ENCODE results near the gene NTHL1.

DNA sequence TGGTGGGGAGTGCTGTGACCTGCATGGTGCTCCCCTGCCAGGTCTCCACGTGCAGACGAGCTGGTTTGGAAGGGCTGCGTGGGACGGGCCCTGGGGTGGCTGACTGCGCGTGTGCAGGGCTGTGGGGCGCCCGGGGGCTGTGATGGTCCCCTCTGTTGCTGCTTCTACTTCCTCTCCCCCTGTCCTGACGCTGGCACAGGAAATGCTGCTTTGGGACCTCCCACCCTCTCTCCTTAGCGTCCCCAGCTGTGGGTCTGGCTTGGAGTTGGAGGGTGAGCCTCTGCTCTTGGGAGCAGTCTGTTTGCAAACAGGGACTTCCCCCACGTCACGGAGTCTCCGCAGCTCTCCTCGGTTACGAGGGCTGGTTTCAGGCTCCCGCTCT lies 35.3 kb upstream of the NTHL1 start:
- TF ChIP-seq, protein P1, sequence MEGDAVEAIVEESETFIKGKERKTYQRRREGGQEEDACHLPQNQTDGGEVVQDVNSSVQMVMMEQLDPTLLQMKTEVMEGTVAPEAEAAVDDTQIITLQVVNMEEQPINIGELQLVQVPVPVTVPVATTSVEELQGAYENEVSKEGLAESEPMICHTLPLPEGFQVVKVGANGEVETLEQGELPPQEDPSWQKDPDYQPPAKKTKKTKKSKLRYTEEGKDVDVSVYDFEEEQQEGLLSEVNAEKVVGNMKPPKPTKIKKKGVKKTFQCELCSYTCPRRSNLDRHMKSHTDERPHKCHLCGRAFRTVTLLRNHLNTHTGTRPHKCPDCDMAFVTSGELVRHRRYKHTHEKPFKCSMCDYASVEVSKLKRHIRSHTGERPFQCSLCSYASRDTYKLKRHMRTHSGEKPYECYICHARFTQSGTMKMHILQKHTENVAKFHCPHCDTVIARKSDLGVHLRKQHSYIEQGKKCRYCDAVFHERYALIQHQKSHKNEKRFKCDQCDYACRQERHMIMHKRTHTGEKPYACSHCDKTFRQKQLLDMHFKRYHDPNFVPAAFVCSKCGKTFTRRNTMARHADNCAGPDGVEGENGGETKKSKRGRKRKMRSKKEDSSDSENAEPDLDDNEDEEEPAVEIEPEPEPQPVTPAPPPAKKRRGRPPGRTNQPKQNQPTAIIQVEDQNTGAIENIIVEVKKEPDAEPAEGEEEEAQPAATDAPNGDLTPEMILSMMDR (IDR thresholded peaks at IDR 0.05), result no peak
- TF ChIP-seq POLR2A (IDR thresholded peaks at IDR 0.05), result no peak

Measured in testis (tissue), 2 donors.